Measurements from ENCODE around the gene SNCAIP.

- TF ChIP-seq CTCF (IDR thresholded peaks at IDR 0.05) = no peak
- no peak for TF ChIP-seq EP300 (IDR thresholded peaks at IDR 0.05; ENCODE audit: low read depth)
These were observed 65.0 kb downstream of the SNCAIP start for GRCh38 chr5:122377026-122377425.

Measured in transverse colon (tissue), 3 donors.